ENCODE measurements around the gene ZNF800. TPM values are rescaled to one million over a fixed set of nuclear protein-coding genes. Genes with fewer than 3 reads are reported as not detected.
A peak's percentile ranks its signal among the peaks of the same experiment; 100 is the strongest.
"Not testable (repeated sequence)": the region's sequence is repeated elsewhere in the genome, so short reads cannot be mapped to it uniquely, and the experiment has no call there.

ZNF800 gene
- total RNA-seq, 1 donor from 2014 or later = 40.9 TPM

GRCh38 chr7:127409629-127410028 is 17.1 kb upstream of the ZNF800 start:
- no peaks in the 10 kb centered on the region for H3K9me3 Mint-ChIP-seq
- DNase-seq = no peak
- intact Hi-C loops (cut with micrococcal nuclease) = no loop called here

GRCh38 chr7:127404286-127405072 is 12.0 kb upstream of the ZNF800 start:
- Mint-ChIP-seq H3K27ac (no peak overlapping the region), H3K9me3 (no peaks in the 10 kb centered on the region), H3K27me3 (peaks cover 17% of the 10 kb centered on the region), H3K36me3 (ENCODE audit: low read depth) (no peaks in the 10 kb centered on the region), H3K4me3 (peak overlapping the region; percentile 10), H3K4me1 (peaks cover 7% of the 10 kb centered on the region)
- DNase-seq = no peak
- intact Hi-C loops (cut with micrococcal nuclease) = no loop called here

More at GRCh38 chr7:127409629-127410028, 17.1 kb upstream of the ZNF800 start:
- no peak overlapping the region for H3K4me3 Mint-ChIP-seq
- H3K4me1 Mint-ChIP-seq = peaks cover 21% of the 10 kb centered on the region
- H3K36me3 Mint-ChIP-seq (ENCODE audit: low read depth) = no peaks in the 10 kb centered on the region
- H3K27ac Mint-ChIP-seq = no peak overlapping the region
- H3K27me3 Mint-ChIP-seq = peaks cover 21% of the 10 kb centered on the region

GRCh38 chr7:127396184-127396583 is 3.7 kb upstream of the ZNF800 start:
- peaks cover 12% of the 10 kb centered on the region for H3K27me3 Mint-ChIP-seq
- H3K9me3 Mint-ChIP-seq = peaks cover 11% of the 10 kb centered on the region
- peaks cover 23% of the 10 kb centered on the region for H3K4me1 Mint-ChIP-seq
- H3K27ac Mint-ChIP-seq = no peak overlapping the region
- H3K4me3 Mint-ChIP-seq = no peak overlapping the region
- H3K36me3 Mint-ChIP-seq (ENCODE audit: low read depth) = peaks cover 9% of the 10 kb centered on the region
- intact Hi-C loops (cut with micrococcal nuclease) = no loop called here
- peak; percentile 63 for DNase-seq

GRCh38 chr7:127395104-127395503 is 2.6 kb upstream of the ZNF800 start:
- Mint-ChIP-seq H3K4me3 (peak overlapping the region; percentile 33), H3K4me1 (peaks cover 31% of the 10 kb centered on the region), H3K9me3 (peaks cover 11% of the 10 kb centered on the region), H3K36me3 (ENCODE audit: low read depth) (peaks cover 17% of the 10 kb centered on the region)
- intact Hi-C loops (cut with micrococcal nuclease); H3K27ac Mint-ChIP-seq; DNase-seq; H3K27me3 Mint-ChIP-seq: not testable (repeated sequence)

- peaks cover 11% of the 10 kb centered on the region for H3K9me3 Mint-ChIP-seq
- H3K4me1 Mint-ChIP-seq = peaks cover 43% of the 10 kb centered on the region
- peak overlapping the region; percentile 94 for H3K27ac Mint-ChIP-seq
- no peak for DNase-seq
- peak overlapping the region; percentile 97 for H3K4me3 Mint-ChIP-seq
- H3K36me3 Mint-ChIP-seq (ENCODE audit: low read depth) = peaks cover 32% of the 10 kb centered on the region
- intact Hi-C loops (cut with micrococcal nuclease) = loop anchor here (1.0 to 5.0 kb wide), 4 partner anchors 21 to 259 kb away; partner anchors contain the start of genes GRM8 and SND1
- H3K27me3 Mint-ChIP-seq = peaks cover 4% of the 10 kb centered on the region
These were observed 1.0 kb upstream of the ZNF800 start for GRCh38 chr7:127393368-127394058.

- H3K9me3 Mint-ChIP-seq = peaks cover 11% of the 10 kb centered on the region
- peak; percentile 92 for DNase-seq
- peaks cover 50% of the 10 kb centered on the region for H3K4me1 Mint-ChIP-seq
- peaks cover 44% of the 10 kb centered on the region for H3K36me3 Mint-ChIP-seq (ENCODE audit: low read depth)
- H3K27me3 Mint-ChIP-seq = no peaks in the 10 kb centered on the region
- H3K4me3 Mint-ChIP-seq = peak overlapping the region; percentile 97
- intact Hi-C loops (cut with micrococcal nuclease) = loop anchor here (1.0 to 5.0 kb wide), 4 partner anchors 45 to 261 kb away; partner anchors contain the start of genes ARF5, GRM8 and SND1
- peak overlapping the region; percentile 95 for H3K27ac Mint-ChIP-seq
These were observed 334 bp downstream of the ZNF800 start for GRCh38 chr7:127392182-127392565.

GRCh38 chr7:127391591-127392181 is 822 bp downstream of the ZNF800 start:
- peaks cover 11% of the 10 kb centered on the region for H3K9me3 Mint-ChIP-seq
- no peaks in the 10 kb centered on the region for H3K27me3 Mint-ChIP-seq
- peak overlapping the region; percentile 97 for H3K4me3 Mint-ChIP-seq
- peak overlapping the region; percentile 98 for H3K27ac Mint-ChIP-seq
- intact Hi-C loops (cut with micrococcal nuclease) = loop anchor here (1.0 to 5.0 kb wide), 6 partner anchors 15 to 261 kb away; partner anchors contain the start of genes ARF5, GRM8 and SND1
- H3K4me1 Mint-ChIP-seq = peaks cover 50% of the 10 kb centered on the region
- H3K36me3 Mint-ChIP-seq (ENCODE audit: low read depth) = peaks cover 45% of the 10 kb centered on the region
- peak; percentile 90 for DNase-seq

- peak overlapping the region; percentile 98 for H3K27ac Mint-ChIP-seq
- no peaks in the 10 kb centered on the region for H3K27me3 Mint-ChIP-seq
- DNase-seq = no peak
- peak overlapping the region; percentile 97 for H3K4me3 Mint-ChIP-seq
- H3K36me3 Mint-ChIP-seq (ENCODE audit: low read depth) = peaks cover 49% of the 10 kb centered on the region
- intact Hi-C loops (cut with micrococcal nuclease) = loop anchor here (1.0 to 5.0 kb wide), 4 partner anchors 14 to 139 kb away; partner anchors contain the start of gene GRM8
- peaks cover 11% of the 10 kb centered on the region for H3K9me3 Mint-ChIP-seq
- peaks cover 52% of the 10 kb centered on the region for H3K4me1 Mint-ChIP-seq
These were observed 1.5 kb downstream of the ZNF800 start for GRCh38 chr7:127390817-127391590.

GRCh38 chr7:127390186-127390816 is 2.2 kb downstream of the ZNF800 start:
- peak overlapping the region; percentile 97 for H3K4me3 Mint-ChIP-seq
- peaks cover 4% of the 10 kb centered on the region for H3K9me3 Mint-ChIP-seq
- intact Hi-C loops (cut with micrococcal nuclease) = loop anchor here (2.0 to 5.0 kb wide), 3 partner anchors 14 to 138 kb away; partner anchors contain the start of gene GRM8
- DNase-seq = no peak
- no peaks in the 10 kb centered on the region for H3K27me3 Mint-ChIP-seq
- H3K36me3 Mint-ChIP-seq (ENCODE audit: low read depth) = peaks cover 50% of the 10 kb centered on the region
- H3K27ac Mint-ChIP-seq = peak overlapping the region; percentile 5
- H3K4me1 Mint-ChIP-seq = peaks cover 49% of the 10 kb centered on the region

- no peaks in the 10 kb centered on the region for H3K9me3 Mint-ChIP-seq
- H3K27me3 Mint-ChIP-seq = no peaks in the 10 kb centered on the region
- H3K36me3 Mint-ChIP-seq (ENCODE audit: low read depth) = peaks cover 50% of the 10 kb centered on the region
- DNase-seq = no peak
- no peak overlapping the region for H3K27ac Mint-ChIP-seq
- intact Hi-C loops (cut with micrococcal nuclease) = no loop called here
- H3K4me1 Mint-ChIP-seq = peaks cover 46% of the 10 kb centered on the region
- H3K4me3 Mint-ChIP-seq = peak overlapping the region; percentile 97
These were observed 3.2 kb downstream of the ZNF800 start for GRCh38 chr7:127389321-127389720.

GRCh38 chr7:127387974-127388373 is 4.5 kb downstream of the ZNF800 start:
- no peak overlapping the region for H3K4me3 Mint-ChIP-seq
- peaks cover 43% of the 10 kb centered on the region for H3K4me1 Mint-ChIP-seq
- DNase-seq = no peak
- H3K36me3 Mint-ChIP-seq (ENCODE audit: low read depth) = peaks cover 56% of the 10 kb centered on the region
- no peaks in the 10 kb centered on the region for H3K9me3 Mint-ChIP-seq
- no peak overlapping the region for H3K27ac Mint-ChIP-seq
- intact Hi-C loops (cut with micrococcal nuclease) = no loop called here
- H3K27me3 Mint-ChIP-seq = no peaks in the 10 kb centered on the region

- peak overlapping the region; percentile 13 for H3K27ac Mint-ChIP-seq
- H3K36me3 Mint-ChIP-seq (ENCODE audit: low read depth) = peaks cover 47% of the 10 kb centered on the region
- intact Hi-C loops (cut with micrococcal nuclease) = no loop called here
- no peaks in the 10 kb centered on the region for H3K9me3 Mint-ChIP-seq
- no peaks in the 10 kb centered on the region for H3K27me3 Mint-ChIP-seq
- no peak for DNase-seq
- no peak overlapping the region for H3K4me3 Mint-ChIP-seq
- peaks cover 40% of the 10 kb centered on the region for H3K4me1 Mint-ChIP-seq
These were observed 9.2 kb downstream of the ZNF800 start for GRCh38 chr7:127383123-127383835.

All from activated CD4-positive, alpha-beta T cell treated with anti-CD3 and anti-CD28 coated beads, Interleukin-2, amount 10 ng/mL, durations not matched to agents 24 days and 14 days (primary cell).